GM23338 (cell line): Measurements from ENCODE around the gene ITGB7. TPM values are rescaled to one million over a fixed set of nuclear protein-coding genes. Genes with fewer than 3 reads are reported as not detected.

Experiments
- ATAC-seq: fragments of 200-7000 bp; cut with Tn5 transposase; 3 replicates; pipeline ENCODE4 v1.9.1; 2020
- DNase-seq: peaks from one replicate; pipeline ENCODE4 v3.0.0-alpha.2; 2015; ENCODE audit warnings: low spot score
- H2AFZ ChIP-seq: fragments of 200-600 bp; sonication (generic); 2 replicates; pipeline ENCODE4 v1.8.0; 2016; ENCODE audit warnings: antibody characterized with exemption, mild to moderate bottlenecking, moderate library complexity
- H3F3A ChIP-seq: fragments of 200-600 bp; sonication (generic); replicated peaks from 2 replicates; pipeline ENCODE4 v1.8.0; 2017; ENCODE audit warnings: antibody characterized with exemption, mixed run types, low read depth
- H3K27ac ChIP-seq: fragments of 200-600 bp; sonication (generic); 2 replicates; pipeline ENCODE4 v1.6.1; 2016; ENCODE audit warnings: low read depth
- H3K27me3 ChIP-seq: fragments of 200-600 bp; sonication (generic); 2 replicates; pipeline ENCODE4 v1.8.0; 2016; ENCODE audit warnings: mild to moderate bottlenecking, mixed run types, moderate library complexity; ENCODE audit not compliant: insufficient read depth
- H3K36me3 ChIP-seq: fragments of 200-600 bp; sonication (generic); 2 replicates; pipeline ENCODE4 v1.8.0; 2016; ENCODE audit warnings: mild to moderate bottlenecking; ENCODE audit not compliant: insufficient read depth
- H3K4me1 ChIP-seq: fragments of 200-600 bp; sonication (generic); 2 replicates; pipeline ENCODE4 v1.8.0; 2016; ENCODE audit warnings: mild to moderate bottlenecking, moderate library complexity; ENCODE audit not compliant: insufficient read depth
- H3K4me2 ChIP-seq: fragments of 200-600 bp; sonication (generic); 2 replicates; pipeline ENCODE4 v1.7.1; 2017; ENCODE audit warnings: mixed run types
- H3K4me3 ChIP-seq: fragments of 200-600 bp; sonication (generic); 2 replicates; pipeline ENCODE4 v1.6.1; 2016; ENCODE audit warnings: mixed run types
- H3K79me2 ChIP-seq: fragments of 200-600 bp; sonication (generic); replicated peaks from 2 replicates; pipeline ENCODE4 v1.8.0; 2017; ENCODE audit warnings: mild to moderate bottlenecking; ENCODE audit not compliant: insufficient read depth
- H3K9me2 ChIP-seq: fragments of 200-600 bp; sonication (generic); 2 replicates; pipeline ENCODE4 v1.8.0; 2017; ENCODE audit not compliant: insufficient read depth
- H4K20me1 ChIP-seq: fragments of 200-600 bp; sonication (generic); replicated peaks from 2 replicates; pipeline ENCODE4 v1.8.0; 2017; ENCODE audit warnings: mild to moderate bottlenecking; ENCODE audit not compliant: insufficient read depth
- H3K27ac Mint-ChIP-seq: 2 replicates; pipeline ENCODE4 v1.8.0; 2020; ENCODE audit warnings: inconsistent platforms, mild to moderate bottlenecking, moderate library complexity, mixed read lengths
- H3K27me3 Mint-ChIP-seq: 3 replicates; pipeline ENCODE4 v1.8.0; 2022; ENCODE audit warnings: low read depth, mild to moderate bottlenecking, moderate library complexity, mixed read lengths, inconsistent platforms; ENCODE audit not compliant: insufficient read depth, poor library complexity
- H3K36me3 Mint-ChIP-seq: 3 replicates; pipeline ENCODE4 v1.8.0; 2021; ENCODE audit warnings: low read depth, mild to moderate bottlenecking, inconsistent platforms, moderate library complexity, mixed read lengths
- H3K4me1 Mint-ChIP-seq: 3 replicates; pipeline ENCODE4 v1.8.0; 2020; ENCODE audit warnings: mild to moderate bottlenecking, inconsistent platforms, mixed read lengths
- H3K4me3 Mint-ChIP-seq: 3 replicates; pipeline ENCODE4 v1.8.0; 2021; ENCODE audit warnings: moderate library complexity, mild to moderate bottlenecking, inconsistent platforms, mixed read lengths
- H3K9me3 Mint-ChIP-seq: 3 replicates; pipeline ENCODE4 v1.8.0; 2020; ENCODE audit warnings: moderate library complexity, mild to moderate bottlenecking, inconsistent platforms, mixed read lengths
- CREB1 ChIP-seq: fragments of 250-450 bp; sonication (Bioruptor Pico); IDR thresholded peaks from 2 replicates; pipeline ENCODE4 v1.5.0; 2020; ENCODE audit warnings: low read depth, mild to moderate bottlenecking, moderate library complexity
- ETS1 ChIP-seq: IDR thresholded peaks from 2 replicates; pipeline ENCODE4 v1.6.1; 2016; ENCODE audit warnings: antibody characterized with exemption
- EZH2 ChIP-seq: fragments of 200-600 bp; sonication (generic); IDR thresholded peaks from one replicate; pipeline ENCODE4 v1.8.0; 2017; ENCODE audit warnings: antibody characterized with exemption, mild to moderate bottlenecking, low read depth; ENCODE audit not compliant: unreplicated experiment
- JUNB ChIP-seq: IDR thresholded peaks from one replicate; pipeline ENCODE4 v1.6.1; 2016; ENCODE audit warnings: antibody characterized with exemption; ENCODE audit not compliant: unreplicated experiment
- POLR2AphosphoS5 ChIP-seq: IDR thresholded peaks from 2 replicates; pipeline ENCODE4 v1.6.1; 2016; ENCODE audit warnings: antibody characterized with exemption, low read depth
- ZNF114 ChIP-seq: fragments of 250-450 bp; sonication (Bioruptor Pico); IDR thresholded peaks from 2 replicates; pipeline ENCODE4 v1.5.0; 2020; ENCODE audit warnings: mild to moderate bottlenecking, moderate library complexity
- ZNF462 ChIP-seq: fragments of 250-450 bp; sonication (Bioruptor Pico); IDR thresholded peaks from 2 replicates; pipeline ENCODE4 v1.5.0; 2020; ENCODE audit warnings: mild to moderate bottlenecking, moderate library complexity
- polyA plus RNA-seq: library from polyadenylated mRNA; unstranded; fragments of >200 nt; fragmentation: Nextera tagmentation; extraction: Ambion mirVana; gene quantifications from 2 replicates; pipeline ENCODE4 v1.2.1, GENCODE V29; 2016
- total RNA-seq: library from RNA; depleted of rRNA; stranded (reverse); fragments of >200 nt; shearing (Covaris generic); gene quantifications from 2 replicates; pipeline ENCODE4 v1.2.3, GENCODE V29; 2014

ITGB7 gene
- total and polyA plus RNA-seq, 2 experiments from 2014 or later: 0.32 TPM; not detected in 1

GRCh38 chr12:53180220-53180930, 26.7 kb downstream of the ITGB7 start, which contains the start of the genes CSAD and ZNF740 (continued):
- TF ChIP-seq ZNF462 (CRISPR knock-in tag) (no peak), ZNF114 (CRISPR knock-in tag) (no peak), EZH2 (peak; percentile 19), CREB1 (CRISPR knock-in tag) (0 out of 2 replicates have a peak, but pooled peaks have one; percentile 35)

GRCh38 chr12:53179687-53180219, 27.3 kb downstream of the ITGB7 start:
- H3K4me3 ChIP-seq: peak overlapping the region; percentile 80
- peak overlapping the region; percentile 98 for H3K4me2 ChIP-seq
- peak overlapping the region; percentile 99 for H2AFZ ChIP-seq
- Mint-ChIP-seq H3K4me1 (peaks cover 35% of the 10 kb centered on the region), H3K9me3 (no peaks in the 10 kb centered on the region), H3K36me3 (peaks cover 31% of the 10 kb centered on the region), H3K27ac (peak overlapping the region; percentile 92), H3K4me3 (peak overlapping the region; percentile 84), H3K27me3 (peaks cover 53% of the 10 kb centered on the region)
- H3K9me2 ChIP-seq: no peaks in the 10 kb centered on the region
- ATAC-seq (peak; percentile 9), DNase-seq (no peak)
- peaks cover 48% of the 10 kb centered on the region for H3K27me3 ChIP-seq
- H3K79me2 ChIP-seq: peaks cover 17% of the 10 kb centered on the region
- H3K4me1 ChIP-seq: peaks cover 24% of the 10 kb centered on the region
- peak overlapping the region; percentile 85 for H3K27ac ChIP-seq
- H4K20me1 ChIP-seq: peaks cover 32% of the 10 kb centered on the region
- peaks cover 11% of the 10 kb centered on the region; the same call in 1 of the 2 replicates for H3K36me3 ChIP-seq
- peaks cover 19% of the 10 kb centered on the region for H3F3A ChIP-seq
- TF ChIP-seq JUNB (no peak), ZNF462 (CRISPR knock-in tag) (no peak), POLR2AphosphoS5 (no peak), ZNF114 (CRISPR knock-in tag) (no peak), ETS1 (no peak)
